HG02759 (cell line): ENCODE results near the gene SHKBP1.
"Not testable (repeated sequence)": the region's sequence is repeated elsewhere in the genome, so short reads cannot be mapped to it uniquely, and the experiment has no call there.

Source experiments
- ATAC-seq: cut with Tn5 transposase; IDR thresholded peaks from one replicate; pipeline ENCODE4 v1.9.1; 2021; ENCODE audit warnings: mild to moderate bottlenecking, moderate library complexity; ENCODE audit not compliant: unreplicated experiment

SHKBP1 gene

GRCh38 chr19:40576585-40577451 is at the start of gene SHKBP1:
Gene SHKBP1 (plus strand): TSS chr19:40576873. CDS start chr19:40576900, 27 bp downstream.
- peak; percentile 95 for ATAC-seq

- no peak for ATAC-seq
These were observed 48.6 kb upstream of the SHKBP1 start for GRCh38 chr19:40528078-40528477.

GRCh38 chr19:40528533-40529092 is 48.1 kb upstream of the SHKBP1 start:
- no peak for ATAC-seq

GRCh38 chr19:40529093-40529954 is 47.3 kb upstream of the SHKBP1 start:
- peak; percentile 70 for ATAC-seq

GRCh38 chr19:40530091-40530901 is 46.4 kb upstream of the SHKBP1 start:
- no peak for ATAC-seq

GRCh38 chr19:40533508-40533907 is 43.2 kb upstream of the SHKBP1 start:
- ATAC-seq = no peak

- no peak for ATAC-seq
These were observed 42.5 kb upstream of the SHKBP1 start for GRCh38 chr19:40534148-40534547.

- ATAC-seq = no peak
These were observed 37.6 kb upstream of the SHKBP1 start for GRCh38 chr19:40539070-40539469.

- ATAC-seq = no peak
These were observed 34.3 kb upstream of the SHKBP1 start for GRCh38 chr19:40542202-40542859.

- no peak for ATAC-seq
These were observed 33.6 kb upstream of the SHKBP1 start for GRCh38 chr19:40543029-40543597.

GRCh38 chr19:40546153-40546841 is 30.4 kb upstream of the SHKBP1 start:
- ATAC-seq = not testable (repeated sequence)

- ATAC-seq = not testable (repeated sequence)
These were observed 29.5 kb upstream of the SHKBP1 start for GRCh38 chr19:40547190-40547589.

- ATAC-seq = no peak
These were observed 28.8 kb upstream of the SHKBP1 start for GRCh38 chr19:40547836-40548235.

- ATAC-seq = no peak
These were observed 27.5 kb upstream of the SHKBP1 start for GRCh38 chr19:40549007-40549708.

- no peak for ATAC-seq
These were observed 25.7 kb upstream of the SHKBP1 start for GRCh38 chr19:40550951-40551350.

GRCh38 chr19:40552848-40553247 is 23.8 kb upstream of the SHKBP1 start:
- ATAC-seq = no peak

GRCh38 chr19:40553885-40554857 is 22.5 kb upstream of the SHKBP1 start:
- ATAC-seq = no peak
